IMR-90 (cell line): Measurements from ENCODE around the gene EXOC6B. TPM values are rescaled to one million over a fixed set of nuclear protein-coding genes. Genes with fewer than 3 reads are reported as not detected.

ENCODE experiments used
- ATAC-seq: fragments of 200-7000 bp; cut with Tn5 transposase; 2 replicates; pipeline ENCODE4 v1.9.1; 2020; ENCODE audit warnings: low read depth, mild to moderate bottlenecking, moderate library complexity
- BruUV-seq: library from RNA; stranded (reverse); fragments of 400-500 nt; replicated peaks from 2 replicates; lab custom pipeline; 2021; lab: Mats Ljungman, UMichigan
- CTCF ChIA-PET: fragments of 300-600 bp; formaldehyde crosslinking; extraction: SDS; loops from one replicate; lab custom pipeline; 2021; ENCODE audit warnings: antibody characterized with exemption; lab: Yijun Ruan, JAX
- POLR2A ChIA-PET: fragments of 300-600 bp; sonication (Branson Sonifier 250); formaldehyde crosslinking; loops from one replicate; lab custom pipeline; 2022; ENCODE audit warnings: antibody characterized with exemption; ENCODE audit not compliant: unreplicated experiment; lab: Charles Lee
- DNase-seq: peaks from one replicate; pipeline ENCODE4 v3.0.0; 2013
- H2AFZ ChIP-seq: replicated peaks from 2 replicates; pipeline ENCODE3; 2013; ENCODE audit warnings: low read length, mild to moderate bottlenecking; ENCODE audit not compliant: poor library complexity
- H2AK5ac ChIP-seq: 2 replicates; pipeline ENCODE4 v1.6.1; 2013; ENCODE audit warnings: low read depth, low read length, inconsistent platforms
- H2AK9ac ChIP-seq: replicated peaks from 2 replicates; pipeline ENCODE3; 2013; ENCODE audit warnings: mild to moderate bottlenecking, low read depth, low read length, moderate library complexity; ENCODE audit not compliant: poor library complexity
- H2BK120ac ChIP-seq: 2 replicates; pipeline ENCODE4 v1.6.1; 2013; ENCODE audit warnings: low read depth, low read length, inconsistent platforms
- H2BK15ac ChIP-seq: 3 replicates; pipeline ENCODE4 v1.6.1; 2013; ENCODE audit warnings: low read depth, low read length, inconsistent platforms
- H2BK20ac ChIP-seq: 2 replicates; pipeline ENCODE4 v1.6.1; 2013; ENCODE audit warnings: low read depth, mild to moderate bottlenecking, inconsistent platforms, low read length, moderate library complexity
- H2BK5ac ChIP-seq: 2 replicates; pipeline ENCODE4 v1.6.1; 2013; ENCODE audit warnings: mild to moderate bottlenecking, low read depth, low read length, inconsistent platforms; ENCODE audit not compliant: poor library complexity, severe bottlenecking
- H3K14ac ChIP-seq: replicated peaks from 2 replicates; pipeline ENCODE4 v1.6.1; 2013; ENCODE audit warnings: low read depth, low read length, inconsistent platforms
- H3K18ac ChIP-seq: 2 replicates; pipeline ENCODE4 v1.6.1; 2013; ENCODE audit warnings: low read depth, low read length, control low read depth
- H3K23ac ChIP-seq: 2 replicates; pipeline ENCODE4 v1.6.1; 2013; ENCODE audit warnings: low read depth, low read length, inconsistent platforms
- H3K27ac ChIP-seq: 2 replicates; pipeline ENCODE4 v1.5.1; 2013; ENCODE audit warnings: mild to moderate bottlenecking, control low read depth, low read length; ENCODE audit not compliant: insufficient read depth
- H3K27me3 ChIP-seq: 2 replicates; pipeline ENCODE4 v1.6.1; 2013; ENCODE audit warnings: low read length; ENCODE audit not compliant: control insufficient read depth, insufficient read depth
- H3K36me3 ChIP-seq: 2 replicates; pipeline ENCODE4 v1.6.1; 2013; ENCODE audit warnings: low read length, mixed read lengths; ENCODE audit not compliant: control insufficient read depth, insufficient read depth
- H3K4ac ChIP-seq: 2 replicates; pipeline ENCODE4 v1.6.1; 2013; ENCODE audit warnings: low read depth, low read length, inconsistent platforms
- H3K4me1 ChIP-seq: 2 replicates; pipeline ENCODE4 v1.6.1; 2013; ENCODE audit warnings: low read length, mixed read lengths; ENCODE audit not compliant: control insufficient read depth, insufficient read depth
- H3K4me2 ChIP-seq: 2 replicates; pipeline ENCODE4 v1.6.1; 2013; ENCODE audit warnings: low read depth, mild to moderate bottlenecking, control low read depth, low read length, moderate library complexity
- H3K4me3 ChIP-seq: 2 replicates; pipeline ENCODE4 v1.5.1; 2013; ENCODE audit warnings: low read depth, mild to moderate bottlenecking, control low read depth, low read length, moderate library complexity; ENCODE audit not compliant: insufficient read depth
- H3K56ac ChIP-seq: 2 replicates; pipeline ENCODE4 v1.6.1; 2013; ENCODE audit warnings: low read length, inconsistent platforms; ENCODE audit not compliant: insufficient read depth; ENCODE audit errors: extremely low read depth
- H3K79me1 ChIP-seq, 2 experiments: 2 replicates each; pipeline ENCODE4 v1.6.1; 2013; ENCODE audit warnings: low read length in 2 of 2, inconsistent platforms in 1 of 2, low read depth in 1 of 2
- H3K9ac ChIP-seq: 2 replicates; pipeline ENCODE4 v1.6.1; 2013; ENCODE audit warnings: low read depth, low read length, control low read depth
- H3K9me1 ChIP-seq: 2 replicates; pipeline ENCODE4 v1.6.1; 2013; ENCODE audit warnings: low read length, inconsistent platforms; ENCODE audit not compliant: insufficient read depth
- H3K9me3 ChIP-seq: 2 replicates; pipeline ENCODE4 v1.6.1; 2013; ENCODE audit warnings: low read length; ENCODE audit not compliant: control insufficient read depth, insufficient read depth
- H4K20me1 ChIP-seq: 2 replicates; pipeline ENCODE4 v1.6.1; 2013; ENCODE audit warnings: low read length, inconsistent platforms; ENCODE audit not compliant: insufficient read depth
- H4K5ac ChIP-seq: 2 replicates; pipeline ENCODE4 v1.6.1; 2013; ENCODE audit warnings: mild to moderate bottlenecking, low read depth, low read length, control low read depth
- H4K8ac ChIP-seq, 2 experiments: 2 replicates each; pipeline ENCODE4 v1.6.1; 2013; ENCODE audit warnings: low read depth in 2 of 2, low read length in 2 of 2, control low read depth in 1 of 2, inconsistent platforms in 1 of 2
- H4K91ac ChIP-seq: 2 replicates; pipeline ENCODE4 v1.6.1; 2013; ENCODE audit warnings: low read depth, low read length, inconsistent platforms; ENCODE audit not compliant: insufficient read depth
- CHD1 ChIP-seq: IDR thresholded peaks from 2 replicates; pipeline ENCODE4 v1.6.1; 2012; ENCODE audit warnings: low read depth, low read length, improper control_type of control experiment
- RCOR1 ChIP-seq: IDR thresholded peaks from 2 replicates; pipeline ENCODE4 v1.6.1; 2012; ENCODE audit warnings: mild to moderate bottlenecking, low read length, improper control_type of control experiment; ENCODE audit not compliant: insufficient replicate concordance
- WGBS, 2 experiments: methylation state at CpG; one replicate each; pipeline versions ENCODE4 v1.1.5 to v1.1.7; 2013; ENCODE audit warnings: missing lambda C conversion rate in 2 of 2; ENCODE audit not compliant: insufficient read length in 1 of 2; ENCODE audit errors: extremely low coverage in 2 of 2; 5-methylcytosine and 5-hydroxymethylcytosine counted together
- dilution Hi-C: fragments of 300-500 bp; cut with HindIII; formaldehyde crosslinking; loops from one replicate; pipeline ENCODE4 v1.14.3; 2018; ENCODE audit warnings: low sequenced_read_pairs; ENCODE audit not compliant: unreplicated experiment
- in situ Hi-C: fragments of 300-500 bp; cut with MboI; formaldehyde crosslinking; loops from 3 replicates; pipeline ENCODE4 v1.14.3; 2019; ENCODE audit warnings: low sequenced_read_pairs, inconsistent platforms, mixed read lengths
- intact Hi-C: fragments of 100-400 bp; cut with micrococcal nuclease; formaldehyde crosslinking; loops from 2 replicates; pipeline ENCODE4 v1.10.0; 2022
- polyA plus RNA-seq, 3 experiments: library from polyadenylated mRNA; depleted of rRNA; stranded (reverse); fragments of >200 nt; gene quantifications; 2 replicates each; pipeline ENCODE4 v1.2.3, GENCODE V29; 2012; ENCODE audit warnings: low replicate concordance in 1 of 3
- total RNA-seq: library from RNA; depleted of rRNA; stranded (reverse); fragments of >200 nt; gene quantifications from 2 replicates; pipeline ENCODE4 v1.2.3, GENCODE V29; 2012

The EXOC6B gene
- total and polyA plus RNA-seq, 2 of the 4 experiments (the other 2 are of a cell fraction): 10.2 to 29.4 TPM

GRCh38 chr2:72276356-72276755, 549.5 kb downstream of the EXOC6B start:
- TF ChIP-seq CHD1 (no peak), RCOR1 (no peak)
- Histone ChIP-seq H3K4me2 (no peak overlapping the region), H3K27ac (no peak overlapping the region), H4K5ac (no peak overlapping the region), H2BK5ac (no peak overlapping the region), H2BK20ac (no peak overlapping the region), H2AK9ac (no peak overlapping the region), H3K14ac (no peak overlapping the region), H3K23ac (no peak overlapping the region), H2AK5ac (no peak overlapping the region), H3K9me3 (no peaks in the 10 kb centered on the region), H2BK120ac (no peak overlapping the region), H3K27me3 (no peaks in the 10 kb centered on the region), H3K4me3 (no peak overlapping the region), H3K36me3 (no peaks in the 10 kb centered on the region), H2AFZ (no peak overlapping the region), H3K56ac (no peak overlapping the region), H3K9me1 (no peaks in the 10 kb centered on the region), H3K4me1 (peaks cover 11% of the 10 kb centered on the region), H3K4ac (no peak overlapping the region), H2BK15ac (no peak overlapping the region), H3K9ac (no peak overlapping the region), H4K20me1 (no peaks in the 10 kb centered on the region; the same call in 1 of the 2 replicates), H4K91ac (no peak overlapping the region), H3K79me1 (no peaks in the 10 kb centered on the region; a peak in 1 of 4 replicates), H4K8ac (no peak overlapping the region), H3K18ac (no peak overlapping the region; the same call in 1 of the 2 replicates)
- intact Hi-C loops: loop anchor here (5.0 kb wide), 1 partner anchor 74 kb away; no protein-coding TSS in a partner anchor
- WGBS, 2 experiments: no CpG with 5 or more reads among the region's 1 CpG
- BruUV-seq: no TSS peak
- no peak for ATAC-seq
- dilution Hi-C loops: no loop called here
- DNase-seq: peak; percentile 41
- POLR2A ChIA-PET: no interaction called here
- CTCF ChIA-PET: no interaction called here
- in situ Hi-C loops: no loop called here
